OCI-LY3 (cell line): ENCODE results near the gene VASN.
"Not testable (repeated sequence)": the region's sequence is repeated elsewhere in the genome, so short reads cannot be mapped to it uniquely, and the experiment has no call there.

Experiments
- H2AFZ ChIP-seq: fragments of 200-600, 300-600 bp; shearing (Covaris generic); 2 replicates; pipeline ENCODE4 v1.6.0; 2014; ENCODE audit warnings: antibody characterized with exemption, low read depth, low read length
- H3K27ac ChIP-seq: fragments of 200-600, 300-600 bp; sonication (generic); 2 replicates; pipeline ENCODE4 v1.5.1; 2014; ENCODE audit warnings: mild to moderate bottlenecking, low read length, moderate library complexity, mixed read lengths
- H3K27me3 ChIP-seq: fragments of 200-600, 300-600 bp; sonication (generic); 2 replicates; pipeline ENCODE4 v1.6.1; 2014; ENCODE audit warnings: low read depth, low read length, mixed read lengths
- H3K36me3 ChIP-seq: fragments of 200-600, 300-600 bp; sonication (generic); replicated peaks from 2 replicates; pipeline ENCODE3; 2014; ENCODE audit warnings: low read depth, low read length, mixed read lengths
- H3K4me1 ChIP-seq: fragments of 300-600, 200-600 bp; sonication (generic); 2 replicates; pipeline ENCODE4 v1.6.1; 2014; ENCODE audit warnings: low read length, mixed read lengths
- H3K4me2 ChIP-seq: fragments of 200-600, 300-600 bp; sonication (generic); 2 replicates; pipeline ENCODE4 v1.6.1; 2014; ENCODE audit warnings: low read length, mixed read lengths
- H3K4me3 ChIP-seq: fragments of 300-600, 200-600 bp; sonication (generic); 2 replicates; pipeline ENCODE4 v1.5.1; 2014; ENCODE audit warnings: antibody characterized with exemption, mild to moderate bottlenecking, low read length, moderate library complexity
- H3K79me2 ChIP-seq: fragments of 300-600, 200-600 bp; shearing (Covaris generic); 2 replicates; pipeline ENCODE4 v1.6.1; 2014; ENCODE audit warnings: mild to moderate bottlenecking, low read length, mixed read lengths
- H3K9ac ChIP-seq: fragments of 300-600, 200-600 bp; shearing (Covaris generic); 2 replicates; pipeline ENCODE4 v1.6.0; 2014; ENCODE audit warnings: mild to moderate bottlenecking, low read length, moderate library complexity
- H3K9me3 ChIP-seq: fragments of 200-600, 300-600 bp; shearing (Covaris generic); 2 replicates; pipeline ENCODE4 v1.6.1; 2014; ENCODE audit warnings: low read length, mixed read lengths; ENCODE audit not compliant: insufficient read depth
- H4K20me1 ChIP-seq: fragments of 200-600, 300-600 bp; sonication (generic); 2 replicates; pipeline ENCODE4 v1.6.1; 2016; ENCODE audit warnings: low read length, mixed read lengths; ENCODE audit not compliant: insufficient read depth
- EZH2phosphoT487 ChIP-seq: fragments of 200-600 bp; shearing (Covaris generic); IDR thresholded peaks from 2 replicates; pipeline ENCODE4 v1.6.1; 2018; ENCODE audit warnings: antibody characterized with exemption, mixed run types, low read depth
- TF ChIP-seq, protein P1 (sequence below): fragments of 200-600, 300-600 bp; sonication (generic); IDR thresholded peaks from 2 replicates; pipeline ENCODE4 v1.5.1; 2014; ENCODE audit warnings: antibody characterized with exemption, low read length, low read depth

VASN gene

DNA sequence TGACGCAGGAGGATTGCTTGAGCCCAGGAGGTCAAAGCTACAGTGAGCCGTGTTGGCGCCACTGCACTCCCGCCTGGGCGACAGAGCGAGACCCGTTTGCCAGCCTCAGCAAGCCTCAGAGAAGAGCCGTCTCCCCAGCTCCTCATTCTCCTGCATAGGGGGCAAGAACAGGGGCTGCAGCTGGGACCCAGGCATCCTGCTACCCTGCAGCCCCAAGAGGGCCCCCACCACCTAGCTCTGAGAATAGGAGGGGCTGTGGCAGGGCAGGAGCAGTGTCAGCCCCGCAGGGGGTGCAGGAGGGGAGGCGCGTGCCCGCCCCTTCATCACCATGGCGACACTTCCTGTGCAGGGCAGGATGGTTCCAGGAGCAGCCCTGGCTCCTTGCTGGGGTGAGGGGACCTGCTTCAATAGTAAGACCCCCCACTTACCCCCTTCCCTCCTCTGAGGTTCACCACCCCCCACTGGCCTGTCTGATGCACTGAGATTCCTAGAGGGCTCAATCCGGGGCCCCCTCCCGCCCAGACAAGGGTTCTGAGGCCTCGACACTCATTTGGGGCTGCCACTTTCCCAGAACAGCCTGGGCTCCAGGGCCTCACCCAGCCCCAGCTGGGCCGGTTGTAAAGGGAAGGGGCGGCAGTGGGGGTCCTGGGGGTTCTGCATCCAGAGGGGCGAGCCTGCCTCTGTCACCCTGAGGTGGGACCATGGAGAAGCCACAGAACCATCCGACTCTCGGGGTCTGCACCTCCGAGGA is 20.2 kb downstream of the VASN start:
- no peak overlapping the region for H3K27ac ChIP-seq
- H3K9me3 ChIP-seq = no peaks in the 10 kb centered on the region
- H2AFZ ChIP-seq = no peak overlapping the region
- H3K36me3 ChIP-seq = no peaks in the 10 kb centered on the region
- H3K27me3 ChIP-seq = no peaks in the 10 kb centered on the region
- no peaks in the 10 kb centered on the region for H3K4me1 ChIP-seq
- TF ChIP-seq EZH2phosphoT487 = no peak
- TF ChIP-seq, protein P1, sequence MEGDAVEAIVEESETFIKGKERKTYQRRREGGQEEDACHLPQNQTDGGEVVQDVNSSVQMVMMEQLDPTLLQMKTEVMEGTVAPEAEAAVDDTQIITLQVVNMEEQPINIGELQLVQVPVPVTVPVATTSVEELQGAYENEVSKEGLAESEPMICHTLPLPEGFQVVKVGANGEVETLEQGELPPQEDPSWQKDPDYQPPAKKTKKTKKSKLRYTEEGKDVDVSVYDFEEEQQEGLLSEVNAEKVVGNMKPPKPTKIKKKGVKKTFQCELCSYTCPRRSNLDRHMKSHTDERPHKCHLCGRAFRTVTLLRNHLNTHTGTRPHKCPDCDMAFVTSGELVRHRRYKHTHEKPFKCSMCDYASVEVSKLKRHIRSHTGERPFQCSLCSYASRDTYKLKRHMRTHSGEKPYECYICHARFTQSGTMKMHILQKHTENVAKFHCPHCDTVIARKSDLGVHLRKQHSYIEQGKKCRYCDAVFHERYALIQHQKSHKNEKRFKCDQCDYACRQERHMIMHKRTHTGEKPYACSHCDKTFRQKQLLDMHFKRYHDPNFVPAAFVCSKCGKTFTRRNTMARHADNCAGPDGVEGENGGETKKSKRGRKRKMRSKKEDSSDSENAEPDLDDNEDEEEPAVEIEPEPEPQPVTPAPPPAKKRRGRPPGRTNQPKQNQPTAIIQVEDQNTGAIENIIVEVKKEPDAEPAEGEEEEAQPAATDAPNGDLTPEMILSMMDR = no peak
- H3K79me2 ChIP-seq = no peaks in the 10 kb centered on the region
- no peak overlapping the region for H3K9ac ChIP-seq
- H3K4me2 ChIP-seq = no peak overlapping the region
- H3K4me3 ChIP-seq = no peak overlapping the region
- no peaks in the 10 kb centered on the region for H4K20me1 ChIP-seq

DNA sequence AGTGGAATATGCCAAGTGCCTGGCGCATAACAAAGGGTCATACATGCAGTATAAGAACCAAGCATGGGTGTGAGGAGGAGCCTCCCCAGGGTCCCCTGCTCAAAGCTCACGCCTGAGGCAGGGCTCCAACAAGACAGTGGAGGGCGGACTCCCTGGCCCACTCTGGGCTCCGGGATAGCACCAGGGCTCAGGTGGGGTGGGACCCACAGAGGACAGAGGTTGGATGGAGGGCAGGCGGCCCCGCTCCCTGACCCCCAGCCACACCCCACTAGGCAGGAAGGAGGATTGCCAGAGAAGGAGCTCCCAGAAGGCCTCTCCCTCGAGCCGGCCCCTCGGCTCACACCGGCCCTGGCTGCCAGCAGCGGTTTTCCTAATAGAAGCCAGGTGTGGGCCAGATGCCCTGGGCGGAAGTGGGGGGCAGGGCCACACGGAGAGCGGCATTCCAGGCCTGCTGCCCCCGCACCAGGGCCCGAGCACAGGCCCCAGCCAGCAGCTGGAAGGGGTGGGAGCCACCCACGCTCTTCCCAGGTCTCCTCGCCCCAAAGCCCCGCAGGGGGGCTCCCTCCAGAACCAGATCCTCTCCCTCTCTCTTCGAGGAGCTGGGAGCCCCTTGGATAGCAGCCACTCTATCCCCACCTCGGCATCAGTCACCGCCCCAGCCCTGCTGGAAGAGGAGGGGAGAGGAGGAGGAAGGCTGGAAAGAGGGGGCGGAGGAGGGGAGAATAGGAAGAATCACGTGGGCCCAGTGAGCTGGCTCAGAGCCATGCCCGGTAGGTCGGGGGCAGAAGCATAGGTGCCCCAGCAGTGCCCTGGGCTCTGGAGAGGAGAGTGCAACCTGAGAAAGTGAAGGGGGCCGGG is 21.0 kb downstream of the VASN start:
- H3K27ac ChIP-seq = no peak overlapping the region
- H3K9ac ChIP-seq = no peak overlapping the region
- H4K20me1 ChIP-seq = no peaks in the 10 kb centered on the region
- no peak for TF ChIP-seq EZH2phosphoT487
- TF ChIP-seq, protein P1 = no peak
- no peak overlapping the region for H2AFZ ChIP-seq
- H3K4me1 ChIP-seq = no peaks in the 10 kb centered on the region
- no peak overlapping the region for H3K4me3 ChIP-seq
- no peaks in the 10 kb centered on the region for H3K9me3 ChIP-seq
- no peak overlapping the region for H3K4me2 ChIP-seq
- no peaks in the 10 kb centered on the region for H3K79me2 ChIP-seq
- no peaks in the 10 kb centered on the region for H3K27me3 ChIP-seq
- no peaks in the 10 kb centered on the region for H3K36me3 ChIP-seq

DNA sequence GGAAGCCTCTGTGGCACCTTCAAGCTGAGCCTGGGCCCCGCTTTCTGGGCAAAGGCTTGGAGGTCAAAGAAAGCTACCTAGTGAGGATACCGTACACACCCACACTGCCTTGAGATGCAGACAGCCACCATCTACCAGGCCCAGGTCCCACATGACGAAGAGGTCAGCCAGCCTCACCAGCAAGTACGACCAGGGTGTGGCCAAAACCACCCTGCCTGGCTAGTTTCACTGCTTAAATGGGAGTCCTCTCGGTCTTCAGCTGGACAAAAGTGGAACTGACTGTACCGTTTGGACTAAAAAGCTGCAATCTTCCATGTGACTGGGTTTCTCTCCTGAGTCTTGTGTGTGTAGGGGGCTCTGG is 21.6 kb downstream of the VASN start:
- H4K20me1 ChIP-seq = no peaks in the 10 kb centered on the region
- no peak overlapping the region for H3K4me3 ChIP-seq
- no peak overlapping the region for H3K27ac ChIP-seq
- TF ChIP-seq, protein P1 = no peak
- TF ChIP-seq EZH2phosphoT487 = no peak
- no peaks in the 10 kb centered on the region for H3K9me3 ChIP-seq
- H3K79me2 ChIP-seq = no peaks in the 10 kb centered on the region
- H3K4me1 ChIP-seq = no peaks in the 10 kb centered on the region
- H3K9ac ChIP-seq = no peak overlapping the region
- no peak overlapping the region for H3K4me2 ChIP-seq
- H3K27me3 ChIP-seq = no peaks in the 10 kb centered on the region
- no peaks in the 10 kb centered on the region for H3K36me3 ChIP-seq
- H2AFZ ChIP-seq = no peak overlapping the region

DNA sequence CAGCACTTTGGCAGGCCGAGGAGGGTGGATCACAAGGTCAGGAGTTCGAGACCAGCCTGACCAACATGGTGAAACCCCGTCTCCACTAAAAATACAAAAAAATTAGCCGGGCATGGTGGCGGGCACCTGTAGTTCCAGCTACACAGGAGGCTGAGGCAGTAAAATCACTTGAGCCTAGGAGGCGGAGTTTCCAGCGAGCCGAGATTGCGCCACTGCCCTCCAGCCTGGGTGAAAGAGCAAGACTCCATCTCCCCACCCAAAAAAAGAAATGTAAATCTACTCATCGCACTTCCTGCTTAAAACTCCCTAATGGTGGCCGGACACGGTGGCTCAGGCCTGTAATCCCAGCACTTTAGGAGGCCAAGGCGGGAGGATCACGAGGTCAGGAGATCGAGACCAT is 22.2 kb downstream of the VASN start:
- not testable (repeated sequence) for H3K4me1 ChIP-seq, H3K4me3 ChIP-seq, H2AFZ ChIP-seq, H3K9ac ChIP-seq, H3K4me2 ChIP-seq, H3K27ac ChIP-seq, H3K9me3 ChIP-seq, H3K27me3 ChIP-seq, H3K36me3 ChIP-seq, H4K20me1 ChIP-seq, H3K79me2 ChIP-seq
